Pulmonary artery endothelial cell (primary cell): ENCODE measurements around the gene MAP4K2. TPM values are rescaled to one million over a fixed set of nuclear protein-coding genes. Genes with fewer than 3 reads are reported as not detected.

Experiments
- DNase-seq: peaks from one replicate; pipeline ENCODE4 v3.0.0-alpha.2; 2011; ENCODE audit warnings: low read depth, low spot score
- total RNA-seq: library from RNA; depleted of rRNA; stranded (reverse); fragments of >200 nt; gene quantifications from 2 replicates; pipeline ENCODE4 v1.2.3, GENCODE V29; 2014

The MAP4K2 gene
- total RNA-seq, 1 donor from 2014 or later = 34.8 TPM

GRCh38 chr11:64755681-64756361 lies 47.2 kb downstream of the MAP4K2 start:
- DNase-seq = no peak

GRCh38 chr11:64754919-64755662 lies 47.9 kb downstream of the MAP4K2 start:
- no peak for DNase-seq

DNA sequence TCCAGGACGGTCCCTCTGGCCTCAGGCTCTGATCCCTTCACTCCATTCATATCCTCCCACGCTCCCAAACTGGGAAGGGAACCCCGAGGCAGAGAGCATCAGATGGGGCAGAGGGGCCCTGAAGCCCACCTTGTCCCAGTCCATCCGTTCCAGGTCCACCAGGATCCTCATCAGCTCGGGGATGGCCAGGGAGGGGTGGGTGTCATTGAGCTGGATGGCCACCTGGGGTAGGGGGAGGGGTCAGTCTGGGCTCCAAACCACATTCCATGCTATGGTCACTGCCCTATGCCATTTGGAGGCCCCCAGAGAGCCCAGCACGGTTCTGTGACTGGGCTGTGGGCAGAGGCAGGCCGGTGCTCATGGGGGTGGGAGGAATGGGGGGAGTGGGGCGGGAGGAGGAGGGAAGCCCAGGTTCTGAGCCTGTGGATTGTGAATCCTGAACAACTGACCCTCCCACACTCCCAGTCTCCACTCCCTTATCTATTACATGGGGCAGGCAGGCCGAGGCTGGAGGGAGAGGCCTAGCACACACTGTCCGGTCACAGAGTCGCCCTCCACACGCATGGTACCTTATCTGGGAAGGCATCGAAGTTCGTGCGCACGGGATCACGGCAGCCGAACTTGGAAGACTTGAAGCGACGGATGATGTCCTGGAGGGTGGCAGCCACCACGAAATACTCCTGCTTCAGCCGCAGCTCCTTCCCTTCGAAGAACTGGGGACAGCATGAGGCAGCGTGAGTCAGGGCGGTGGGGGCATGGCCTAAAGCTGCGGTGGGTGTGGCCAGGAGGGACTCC lies 48.7 kb downstream of the MAP4K2 start:
- no peak for DNase-seq

GRCh38 chr11:64753380-64754123 lies 49.5 kb downstream of the MAP4K2 start:
- DNase-seq = no peak

GRCh38 chr11:64753019-64753379 lies 50.0 kb downstream of the MAP4K2 start:
- DNase-seq = no peak

GRCh38 chr11:64752175-64752970 lies 50.6 kb downstream of the MAP4K2 start:
- no peak for DNase-seq

- no peak for DNase-seq
Observed at GRCh38 chr11:64751580-64751979, 51.4 kb downstream of the MAP4K2 start.

DNA sequence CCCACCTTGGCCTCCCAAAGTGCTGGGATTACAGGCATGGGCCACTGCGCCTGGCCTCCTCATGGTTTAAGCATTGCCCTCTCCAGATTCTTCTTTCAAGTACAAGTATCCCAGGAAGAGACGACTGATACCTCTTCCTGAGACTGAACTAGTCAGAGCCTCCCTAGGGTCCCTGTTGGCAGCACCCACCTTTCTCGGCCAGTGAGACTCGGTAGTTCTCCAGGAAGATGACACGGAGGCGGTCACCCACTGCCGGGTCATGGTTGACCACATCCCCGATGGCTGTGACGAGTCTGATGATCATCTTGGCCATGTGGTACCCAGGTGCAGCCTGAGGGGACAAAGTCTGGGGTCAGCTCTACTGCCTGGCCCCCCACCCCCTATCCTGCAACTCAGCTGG lies 51.9 kb downstream of the MAP4K2 start:
- no peak for DNase-seq

GRCh38 chr11:64750361-64751054 lies 52.5 kb downstream of the MAP4K2 start:
- no peak for DNase-seq

DNA sequence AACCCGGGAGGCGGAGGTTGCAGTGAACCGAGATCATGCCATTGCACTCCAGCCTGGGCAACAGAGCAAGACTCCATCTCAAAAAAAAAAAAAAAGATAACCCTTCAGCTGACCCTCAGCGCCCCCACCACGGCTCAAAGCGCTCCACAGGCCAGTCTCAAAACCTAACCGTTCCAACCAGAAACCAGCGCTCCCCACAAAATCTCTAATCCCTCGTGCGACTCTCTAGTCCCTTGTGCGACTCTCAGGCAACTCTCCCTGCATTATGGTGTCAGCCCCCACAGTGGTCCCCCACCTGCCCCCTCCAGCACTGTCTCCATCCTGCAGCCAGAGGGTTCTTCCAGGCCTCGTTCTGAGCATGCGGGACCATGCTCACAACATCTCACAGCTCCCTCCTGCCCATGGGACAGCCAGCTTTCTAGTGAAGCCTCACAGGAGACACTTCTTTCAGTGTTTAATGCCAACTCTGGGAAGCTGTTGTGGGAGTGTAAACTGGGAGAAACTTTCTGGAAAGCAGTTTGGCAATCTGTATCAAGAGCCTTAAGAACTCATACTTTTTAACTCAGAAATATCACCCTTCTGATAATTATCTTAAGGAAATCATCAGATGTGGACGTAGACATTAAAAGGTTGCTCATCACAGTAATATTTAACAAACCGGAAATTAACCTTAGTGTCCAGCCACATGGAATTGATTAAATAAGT lies 54.9 kb downstream of the MAP4K2 start:
- DNase-seq = no peak

DNA sequence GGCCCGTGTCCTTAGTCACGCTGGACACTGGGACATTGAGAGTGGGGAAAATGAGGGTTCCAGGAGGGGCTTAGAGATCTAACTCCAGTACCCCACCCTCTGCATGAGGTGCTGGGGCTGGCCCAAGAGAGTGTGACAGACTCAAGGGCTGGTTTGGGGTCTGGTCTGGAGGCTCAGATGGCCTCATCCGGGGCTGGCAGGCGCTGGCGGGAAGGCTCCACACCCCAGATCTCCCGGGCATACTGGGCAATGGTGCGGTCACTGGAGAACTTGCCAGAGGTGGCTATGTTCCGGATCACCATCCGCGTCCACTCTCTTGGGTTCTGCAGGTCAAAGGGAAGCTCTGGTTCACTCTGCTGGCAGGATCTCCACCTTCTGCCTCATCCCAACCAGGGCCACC lies 56.5 kb downstream of the MAP4K2 start:
- no peak for DNase-seq

GRCh38 chr11:64745521-64746328 lies 57.3 kb downstream of the MAP4K2 start:
- DNase-seq = no peak

DNA sequence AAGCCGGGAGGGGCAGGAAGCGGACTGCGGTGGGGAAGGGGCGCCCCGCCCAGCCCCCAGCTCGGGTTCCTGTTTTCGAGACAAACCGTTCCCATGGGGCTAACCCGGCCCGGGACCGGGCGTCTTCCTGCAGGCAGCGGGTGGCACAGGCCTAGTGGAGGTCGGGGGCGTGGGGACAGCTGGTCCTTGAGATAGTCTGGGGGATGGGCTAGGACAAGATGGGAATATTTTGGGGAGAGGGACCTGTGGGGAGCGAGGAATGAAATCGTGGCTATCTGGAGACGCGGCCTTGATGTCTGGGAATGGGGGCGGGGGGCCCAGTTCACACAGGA lies 57.9 kb downstream of the MAP4K2 start:
- no peak for DNase-seq

- no peak for DNase-seq
Observed at GRCh38 chr11:64744544-64745188, 58.3 kb downstream of the MAP4K2 start.

GRCh38 chr11:64743591-64744543 lies 59.1 kb downstream of the MAP4K2 start, which contains the start of gene RASGRP2:
Gene RASGRP2 (minus strand): TSS chr11:64744142. CDS start chr11:64742866, 1,276 bp downstream.
- DNase-seq = no peak

DNA sequence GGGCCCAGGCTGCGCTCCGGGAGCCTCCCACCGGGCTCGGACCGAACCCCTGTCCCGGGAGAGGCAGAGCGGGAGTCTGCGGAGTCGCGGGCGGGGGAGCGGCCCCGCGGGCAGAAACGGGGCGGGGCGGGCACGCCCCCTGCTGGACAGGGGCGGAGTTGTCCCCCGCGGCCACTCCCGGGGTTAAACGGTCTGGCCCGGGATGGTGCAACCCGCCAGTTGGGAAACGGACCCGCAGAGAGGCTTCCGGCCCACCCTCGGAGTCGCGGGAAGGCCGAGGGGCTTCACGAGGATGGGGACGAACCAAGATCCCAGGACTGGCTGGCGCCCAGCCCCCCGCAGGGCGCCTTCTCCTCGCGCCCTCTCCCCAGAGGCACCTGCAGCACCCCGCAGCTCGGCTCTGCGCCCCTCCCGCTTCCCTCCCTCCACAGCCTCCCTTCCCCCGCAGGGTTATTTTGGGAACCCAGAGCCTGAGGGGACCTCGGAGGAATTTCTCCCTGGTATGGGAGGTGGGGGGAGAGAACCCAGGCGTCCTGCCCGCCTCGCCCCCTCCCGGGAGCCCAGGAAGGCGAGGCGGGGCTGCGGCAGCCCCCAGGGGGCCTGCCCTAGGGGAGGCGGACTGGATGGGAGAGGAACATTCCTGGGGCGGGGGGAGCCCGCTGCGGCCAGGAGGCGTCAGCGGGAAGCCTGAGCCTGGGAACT lies 60.0 kb downstream of the MAP4K2 start:
- no peak for DNase-seq
